ENCODE measurements around the gene RCAN1. TPM values are rescaled to one million over a fixed set of nuclear protein-coding genes. Genes with fewer than 3 reads are reported as not detected.

RCAN1 gene
- total and polyA plus RNA-seq, 2 of the 8 experiments (the other 6 are each of a cell fraction or from before 2014, with no cell fraction given): 1.7 to 6.4 TPM

DNA sequence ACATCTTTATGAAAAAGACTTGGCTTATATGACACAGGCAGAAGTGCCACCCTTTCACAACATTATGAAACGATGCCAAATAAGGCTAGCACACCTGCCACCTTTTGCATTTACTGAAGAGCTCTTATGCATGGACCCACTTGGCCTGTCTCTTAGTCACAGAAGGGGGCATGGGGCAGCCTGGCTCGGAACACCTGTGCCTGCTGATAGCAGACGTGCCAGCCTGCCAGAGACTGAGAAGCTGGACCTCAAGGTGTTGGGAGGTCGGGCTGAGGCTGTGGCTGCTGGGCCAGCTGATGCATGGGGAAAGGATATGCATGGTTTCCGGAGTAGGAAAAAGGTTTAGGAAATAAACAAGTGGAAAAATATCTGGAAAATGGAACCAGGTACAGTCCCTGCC is 21.5 kb downstream of the RCAN1 start:
- Histone ChIP-seq H3K4ac (replicated peaks; ENCODE audit: insufficient read length, low read depth, low read length) (no peak overlapping the region), H2BK120ac (replicated peaks; ENCODE audit: low read depth, low read length) (no peak overlapping the region), H3K9ac (replicated peaks in 1 of 4; ENCODE audit: extremely low read depth in 1 of 4, low read depth in 3 of 4, low read length in 3 of 4) (no peak overlapping the region), H3K56ac (replicated peaks; ENCODE audit: insufficient read length, low read depth, low read length) (no peak overlapping the region), H2BK12ac (ENCODE audit: low read depth, low read length) (no peak overlapping the region), H3K23ac (ENCODE audit: insufficient read length) (no peak overlapping the region), H4K91ac (replicated peaks; ENCODE audit: insufficient read length, low read length) (no peak overlapping the region), H3K4me2 (ENCODE audit: insufficient read depth in 1 of 2, low read depth in 2 of 2, low read length in 2 of 2) (no peak overlapping the region), H2BK15ac (ENCODE audit: low read length) (no peak overlapping the region), H3K9me3 (ENCODE audit: insufficient read depth in 2 of 2, low read depth in 1 of 2, low read length in 1 of 2) (no peaks in the 10 kb centered on the region), H3K36me3 (ENCODE audit: control insufficient read depth in 2 of 4, insufficient read depth in 4 of 4, low read length in 3 of 4) (no peaks in the 10 kb centered on the region), H3K79me2 (ENCODE audit: control insufficient read depth in 1 of 2, insufficient read depth in 2 of 2, low read length in 2 of 2) (no peaks in the 10 kb centered on the region), H2AK5ac (ENCODE audit: low read depth, low read length) (no peak overlapping the region), H3K4me3 (ENCODE audit: extremely low read depth in 1 of 4, insufficient read depth in 2 of 4, low read depth in 3 of 4, low read length in 4 of 4) (no peak overlapping the region), H3K79me1 (ENCODE audit: low read depth, low read length) (no peaks in the 10 kb centered on the region), H3K27ac (ENCODE audit: low read depth, low read length) (no peak overlapping the region), H2BK20ac (ENCODE audit: low read length) (no peak overlapping the region), H3K18ac (ENCODE audit: extremely low read depth, low read length) (no peak overlapping the region), H3K23me2 (ENCODE audit: low read depth, low read length) (no peaks in the 10 kb centered on the region), H3K14ac (ENCODE audit: insufficient read length) (no peak overlapping the region), H4K20me1 (replicated peaks in 1 of 2; ENCODE audit: control insufficient read depth in 1 of 2, insufficient read depth in 2 of 2, low read length in 2 of 2) (no peaks in the 10 kb centered on the region), H3K4me1 (replicated peaks in 1 of 4; ENCODE audit: control insufficient read depth in 3 of 4, insufficient read depth in 4 of 4, low read length in 3 of 4) (no peaks in the 10 kb centered on the region), H4K5ac (ENCODE audit: insufficient read length, low read depth, low read length) (no peak overlapping the region), H2BK5ac (ENCODE audit: low read depth, low read length) (no peak overlapping the region), H3K27me3 (replicated peaks in 1 of 4; ENCODE audit: control insufficient read depth in 3 of 4, extremely low read depth in 1 of 4, insufficient read depth in 3 of 4, low read length in 3 of 4) (no peaks in the 10 kb centered on the region), H4K8ac (ENCODE audit: extremely low read depth, insufficient read depth, low read length) (peak overlapping the region; percentile 18; the same call in 1 of the 2 replicates), H2AFZ (ENCODE audit: low read length) (no peak overlapping the region)
- POLR2A ChIA-PET (ENCODE audit: partially characterized antibody): no interaction called here
- WGBS, 2 experiments (ENCODE audit: extremely low coverage in 1 of 2, insufficient coverage in 1 of 2, insufficient read length in 1 of 2, insufficient replicate concordance in 2 of 2, low coverage in 1 of 2, low lambda C conversion rate in 2 of 2, missing lambda C conversion rate in 1 of 2): 78% methylated on average over 5 of the region's 5 CpGs; no CpG with 5 or more reads in 1 of the 2 experiments
- CTCF ChIA-PET (ENCODE audit: partially characterized antibody): interaction anchor here (2.1 to 5.4 kb wide), 3 partner anchors 10 to 83 kb away, joined by 9 to 36 read pairs (median 10); no protein-coding TSS in a partner anchor
- DNase-seq (ENCODE audit: low read depth in 1 of 2, low spot score in 2 of 2) (no peak), FAIRE-seq (no peak)
- TF ChIP-seq EP300 (IDR thresholded peaks at IDR 0.05; ENCODE audit: borderline replicate concordance in 1 of 2, low read depth in 2 of 2, low read length in 2 of 2): no peak
- no peak for TF ChIP-seq KDM5A (IDR thresholded peaks at IDR 0.05; ENCODE audit: low read length)
- no peak for TF ChIP-seq CBX8 (IDR thresholded peaks at IDR 0.05; ENCODE audit: borderline replicate concordance, low read depth, low read length)
- TF ChIP-seq CTBP2 (IDR thresholded peaks at IDR 0.05; ENCODE audit: borderline replicate concordance, insufficient read depth, insufficient read length, low read length): no peak
- no peak for TF ChIP-seq POLR2A (IDR thresholded peaks at IDR 0.05; ENCODE audit: control extremely low read depth in 1 of 2, low read depth in 2 of 2, low read length in 2 of 2)
- no peak for TF ChIP-seq PHF8 (conservative IDR thresholded peaks at IDR 0.05; ENCODE audit: low read depth, low read length)
- TF ChIP-seq TCF12 (IDR thresholded peaks at IDR 0.05; ENCODE audit: low read depth, low read length): no peak
- no peak for TF ChIP-seq RXRA (IDR thresholded peaks at IDR 0.05; ENCODE audit: insufficient read depth, low read depth, low read length)
- no peak for TF ChIP-seq EZH2 (IDR thresholded peaks at IDR 0.05; ENCODE audit: low read depth, low read length, severe bottlenecking)
- TF ChIP-seq CHD1 (IDR thresholded peaks at IDR 0.05; ENCODE audit: low read depth, low read length): no peak
